ENCODE data around the gene ZNF691.

ZNF691 gene

DNA sequence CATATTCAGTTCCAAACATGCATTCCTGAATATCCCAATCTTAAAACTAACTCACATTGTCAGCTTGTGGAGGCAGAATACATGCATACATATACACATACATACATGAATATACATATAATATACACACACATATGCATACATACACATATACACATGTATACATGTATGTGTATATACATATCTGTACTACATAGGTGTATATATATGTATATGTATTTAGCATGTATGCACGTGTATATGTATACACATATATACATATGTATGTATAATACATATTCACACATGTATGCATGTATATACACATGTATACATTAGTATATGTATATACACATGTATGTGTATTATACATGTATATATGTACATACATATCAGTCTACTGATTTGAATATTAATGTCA is 1.2 kb upstream of the ZNF691 start:
- Histone ChIP-seq H3K9me2 (replicated peaks; ENCODE audit: low read depth, low read length) (no peaks in the 10 kb centered on the region), H3K36me3 (ENCODE audit: insufficient read depth, low read length) (no peaks in the 10 kb centered on the region), H3K9me3 (ENCODE audit: insufficient read depth, low read depth, low read length) (no peaks in the 10 kb centered on the region), H4K20me1 (ENCODE audit: insufficient read depth, low read length, poor library complexity, severe bottlenecking) (peaks cover 18% of the 10 kb centered on the region), H3K9ac (ENCODE audit: low read depth, low read length, poor library complexity, severe bottlenecking) (no peak overlapping the region), H3K4me1 (ENCODE audit: insufficient read depth, low read length, poor library complexity, severe bottlenecking) (peaks cover 27% of the 10 kb centered on the region), H3K4me3 (ENCODE audit: low read length, poor library complexity, severe bottlenecking) (no peak overlapping the region), H3K4me2 (ENCODE audit: low read depth, low read length, poor library complexity, severe bottlenecking) (no peak overlapping the region), H3K79me2 (ENCODE audit: insufficient read depth, low read length) (peaks cover 28% of the 10 kb centered on the region), H3F3A (ENCODE audit: low read depth) (no peaks in the 10 kb centered on the region), H3K27me3 (ENCODE audit: insufficient read depth, low read length, poor library complexity, severe bottlenecking) (no peaks in the 10 kb centered on the region), H2AFZ (ENCODE audit: low read length) (no peak overlapping the region)
- no peak for TF ChIP-seq CTCF (conservative IDR thresholded peaks at IDR 0.05; ENCODE audit: low read length)
- TF ChIP-seq EZH2phosphoT487 (IDR thresholded peaks at IDR 0.05; ENCODE audit: borderline replicate concordance), result no peak

DNA sequence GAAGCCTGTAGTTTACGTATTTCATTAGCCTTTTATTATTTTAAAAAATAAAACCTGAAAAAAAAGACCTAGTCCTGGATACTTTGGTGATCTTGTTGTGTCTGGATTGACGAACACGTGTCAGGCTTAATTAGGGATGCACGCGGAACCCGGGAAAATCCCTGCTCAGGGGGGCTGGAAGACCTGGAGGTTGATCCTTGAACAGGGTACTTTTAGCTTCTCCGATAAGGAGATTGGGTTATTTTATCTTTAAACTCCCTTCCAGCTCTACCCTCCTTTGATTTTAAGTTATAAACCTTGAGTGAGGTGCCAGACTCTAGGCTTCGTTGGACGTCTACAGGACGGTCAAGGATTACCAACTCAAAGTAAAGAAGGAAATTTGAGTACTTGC is 552 bp upstream of the ZNF691 start:
- H3K9ac ChIP-seq (ENCODE audit: low read depth, low read length, poor library complexity, severe bottlenecking), result peak overlapping the region; percentile 88
- H2AFZ ChIP-seq (ENCODE audit: low read length), result peak overlapping the region; percentile 99
- no peaks in the 10 kb centered on the region for H3K9me3 ChIP-seq (ENCODE audit: insufficient read depth, low read depth, low read length)
- peaks cover 18% of the 10 kb centered on the region for H4K20me1 ChIP-seq (ENCODE audit: insufficient read depth, low read length, poor library complexity, severe bottlenecking)
- no peaks in the 10 kb centered on the region for H3K36me3 ChIP-seq (ENCODE audit: insufficient read depth, low read length)
- H3F3A ChIP-seq (ENCODE audit: low read depth), result no peaks in the 10 kb centered on the region
- TF ChIP-seq EZH2phosphoT487 (IDR thresholded peaks at IDR 0.05; ENCODE audit: borderline replicate concordance) (no peak), CTCF (conservative IDR thresholded peaks at IDR 0.05; ENCODE audit: low read length) (no peak)
- H3K79me2 ChIP-seq (ENCODE audit: insufficient read depth, low read length), result peaks cover 28% of the 10 kb centered on the region
- peak overlapping the region; percentile 89 for H3K4me2 ChIP-seq (ENCODE audit: low read depth, low read length, poor library complexity, severe bottlenecking)
- no peaks in the 10 kb centered on the region for H3K9me2 ChIP-seq (replicated peaks; ENCODE audit: low read depth, low read length)
- peak overlapping the region; percentile 89 for H3K4me3 ChIP-seq (ENCODE audit: low read length, poor library complexity, severe bottlenecking)
- H3K27me3 ChIP-seq (ENCODE audit: insufficient read depth, low read length, poor library complexity, severe bottlenecking), result no peaks in the 10 kb centered on the region
- peaks cover 27% of the 10 kb centered on the region for H3K4me1 ChIP-seq (ENCODE audit: insufficient read depth, low read length, poor library complexity, severe bottlenecking)

DNA sequence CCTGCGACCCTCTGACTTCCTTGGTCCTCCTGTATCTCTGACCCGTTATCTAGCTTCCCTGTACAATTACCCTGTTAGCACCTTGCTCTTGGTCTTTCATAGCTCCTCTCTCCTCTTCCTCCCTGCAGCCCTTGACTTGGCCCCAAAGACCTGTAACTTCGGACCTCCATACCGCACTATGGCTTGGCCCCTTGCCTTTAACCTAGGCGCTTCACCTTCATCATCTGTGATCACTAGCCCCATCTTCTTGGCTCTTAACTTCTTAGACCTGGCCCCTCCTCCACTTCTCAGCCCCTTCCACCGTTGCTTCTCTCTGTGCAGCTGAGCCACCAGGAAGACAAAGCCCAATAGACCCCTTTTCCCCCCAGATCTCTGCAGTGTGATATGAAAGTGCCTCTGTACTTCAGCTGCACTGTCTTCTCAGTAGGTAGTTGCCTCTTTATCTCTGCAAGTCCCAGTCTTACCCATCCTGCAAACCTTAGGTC is 740 bp downstream of the ZNF691 start:
- TF ChIP-seq CTCF (conservative IDR thresholded peaks at IDR 0.05; ENCODE audit: low read length) (no peak), EZH2phosphoT487 (IDR thresholded peaks at IDR 0.05; ENCODE audit: borderline replicate concordance) (no peak)
- no peaks in the 10 kb centered on the region for H3F3A ChIP-seq (ENCODE audit: low read depth)

More for the DNA sequence above, 740 bp downstream of the ZNF691 start:
- peaks cover 18% of the 10 kb centered on the region for H4K20me1 ChIP-seq (ENCODE audit: insufficient read depth, low read length, poor library complexity, severe bottlenecking)
- H2AFZ ChIP-seq (ENCODE audit: low read length), result peak overlapping the region; percentile 85
- H3K4me1 ChIP-seq (ENCODE audit: insufficient read depth, low read length, poor library complexity, severe bottlenecking), result peaks cover 27% of the 10 kb centered on the region
- no peaks in the 10 kb centered on the region for H3K9me2 ChIP-seq (replicated peaks; ENCODE audit: low read depth, low read length)
- peak overlapping the region; percentile 88 for H3K9ac ChIP-seq (ENCODE audit: low read depth, low read length, poor library complexity, severe bottlenecking)
- no peaks in the 10 kb centered on the region for H3K27me3 ChIP-seq (ENCODE audit: insufficient read depth, low read length, poor library complexity, severe bottlenecking)
- peaks cover 28% of the 10 kb centered on the region for H3K79me2 ChIP-seq (ENCODE audit: insufficient read depth, low read length)
- H3K4me3 ChIP-seq (ENCODE audit: low read length, poor library complexity, severe bottlenecking), result peak overlapping the region; percentile 89
- no peaks in the 10 kb centered on the region; the same call in 1 of the 2 replicates for H3K36me3 ChIP-seq (ENCODE audit: insufficient read depth, low read length)
- H3K4me2 ChIP-seq (ENCODE audit: low read depth, low read length, poor library complexity, severe bottlenecking), result peak overlapping the region; percentile 85
- H3K9me3 ChIP-seq (ENCODE audit: insufficient read depth, low read depth, low read length), result no peaks in the 10 kb centered on the region
